ENCODE data around the gene MYADM. TPM values are rescaled to one million over a fixed set of nuclear protein-coding genes. Genes with fewer than 3 reads are reported as not detected.

The MYADM gene
- total RNA-seq, 3 donors from 2014 or later = 30.2 to 54.6 (median 41.9) TPM

DNA sequence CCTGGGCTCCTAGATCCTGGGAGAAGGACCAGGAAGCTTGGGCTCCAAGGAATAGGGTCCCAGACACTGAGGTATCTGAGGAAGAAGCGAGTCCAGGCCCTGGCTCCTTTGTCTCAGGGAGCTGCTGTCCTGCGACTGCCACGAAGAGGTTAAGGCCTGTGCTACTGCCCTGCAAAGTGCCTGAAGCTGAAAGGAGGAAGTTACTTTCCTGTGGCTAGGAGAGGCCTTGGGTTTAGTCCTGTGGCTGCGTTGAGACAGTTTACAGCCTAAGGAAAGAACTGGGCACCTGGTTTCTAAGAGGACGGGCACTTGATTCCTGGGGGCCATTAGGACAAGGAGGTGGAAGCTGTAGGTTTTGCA is 2.8 kb downstream of the MYADM start:
- intact Hi-C loops (cut with DNase I; ENCODE audit: low total_unique reads) = loop anchor here (10.0 kb wide), 1 partner anchor 244 kb away; the partner anchor contains the start of genes PRPF31 and TFPT
- peaks cover 11% of the 10 kb centered on the region for H3K36me3 ChIP-seq
- peak overlapping the region; percentile 95 to 100 for H3K27ac ChIP-seq
- DNase-seq (ENCODE audit: low spot score in 2 of 2) = no peak
- H3K4me1 ChIP-seq = peaks cover 0 to 9% of the 10 kb centered on the region in 2 donors
- no peaks in the 10 kb centered on the region for H3K27me3 ChIP-seq
- H3K4me3 ChIP-seq = peak overlapping the region; percentile 25 to 93 (median 93)
- no peaks in the 10 kb centered on the region for H3K9me3 ChIP-seq
- TF ChIP-seq POLR2AphosphoS5 (IDR thresholded peaks at IDR 0.05) (no peak), POLR2A (IDR thresholded peaks at IDR 0.05) (no peak)
- TF ChIP-seq, protein P1, sequence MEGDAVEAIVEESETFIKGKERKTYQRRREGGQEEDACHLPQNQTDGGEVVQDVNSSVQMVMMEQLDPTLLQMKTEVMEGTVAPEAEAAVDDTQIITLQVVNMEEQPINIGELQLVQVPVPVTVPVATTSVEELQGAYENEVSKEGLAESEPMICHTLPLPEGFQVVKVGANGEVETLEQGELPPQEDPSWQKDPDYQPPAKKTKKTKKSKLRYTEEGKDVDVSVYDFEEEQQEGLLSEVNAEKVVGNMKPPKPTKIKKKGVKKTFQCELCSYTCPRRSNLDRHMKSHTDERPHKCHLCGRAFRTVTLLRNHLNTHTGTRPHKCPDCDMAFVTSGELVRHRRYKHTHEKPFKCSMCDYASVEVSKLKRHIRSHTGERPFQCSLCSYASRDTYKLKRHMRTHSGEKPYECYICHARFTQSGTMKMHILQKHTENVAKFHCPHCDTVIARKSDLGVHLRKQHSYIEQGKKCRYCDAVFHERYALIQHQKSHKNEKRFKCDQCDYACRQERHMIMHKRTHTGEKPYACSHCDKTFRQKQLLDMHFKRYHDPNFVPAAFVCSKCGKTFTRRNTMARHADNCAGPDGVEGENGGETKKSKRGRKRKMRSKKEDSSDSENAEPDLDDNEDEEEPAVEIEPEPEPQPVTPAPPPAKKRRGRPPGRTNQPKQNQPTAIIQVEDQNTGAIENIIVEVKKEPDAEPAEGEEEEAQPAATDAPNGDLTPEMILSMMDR (IDR thresholded peaks at IDR 0.05) = no peak

DNA sequence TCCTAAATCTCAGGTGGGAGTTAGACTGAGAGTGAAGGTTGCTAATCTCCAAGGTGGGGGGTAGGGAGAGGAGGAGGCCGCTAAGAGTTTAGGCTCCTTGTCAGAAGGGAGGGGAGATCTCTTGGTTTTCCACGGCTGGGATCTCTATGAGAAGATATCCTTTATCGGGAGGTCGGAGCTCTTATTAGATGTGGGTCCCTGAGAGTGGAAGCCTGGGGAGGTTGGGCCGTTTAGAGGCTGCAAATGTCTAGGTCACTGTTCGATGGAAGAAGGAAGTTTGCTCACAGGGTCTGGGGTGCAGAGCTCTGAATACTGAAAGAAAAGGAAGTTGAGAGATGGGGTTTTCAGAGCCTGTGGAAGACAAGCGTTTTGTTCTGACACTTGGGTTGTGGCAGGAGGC is 3.8 kb downstream of the MYADM start:
- intact Hi-C loops (cut with DNase I; ENCODE audit: low total_unique reads) = loop anchor here (10.0 kb wide), 1 partner anchor 243 kb away; the partner anchor contains the start of genes PRPF31 and TFPT
- TF ChIP-seq POLR2AphosphoS5 (IDR thresholded peaks at IDR 0.05) (no peak), POLR2A (IDR thresholded peaks at IDR 0.05) (no peak)
- TF ChIP-seq, protein P1 (IDR thresholded peaks at IDR 0.05) = no peak
- Histone ChIP-seq H3K36me3 (peaks cover 11% of the 10 kb centered on the region), H3K4me3 (no peak overlapping the region), H3K27me3 (no peaks in the 10 kb centered on the region), H3K4me1 (peaks cover 0 to 5% of the 10 kb centered on the region in 2 donors), H3K27ac (peak overlapping the region in 1 of 2 donors; percentile 95), H3K9me3 (no peaks in the 10 kb centered on the region)
- DNase-seq (ENCODE audit: low spot score in 2 of 2) = no peak

DNA sequence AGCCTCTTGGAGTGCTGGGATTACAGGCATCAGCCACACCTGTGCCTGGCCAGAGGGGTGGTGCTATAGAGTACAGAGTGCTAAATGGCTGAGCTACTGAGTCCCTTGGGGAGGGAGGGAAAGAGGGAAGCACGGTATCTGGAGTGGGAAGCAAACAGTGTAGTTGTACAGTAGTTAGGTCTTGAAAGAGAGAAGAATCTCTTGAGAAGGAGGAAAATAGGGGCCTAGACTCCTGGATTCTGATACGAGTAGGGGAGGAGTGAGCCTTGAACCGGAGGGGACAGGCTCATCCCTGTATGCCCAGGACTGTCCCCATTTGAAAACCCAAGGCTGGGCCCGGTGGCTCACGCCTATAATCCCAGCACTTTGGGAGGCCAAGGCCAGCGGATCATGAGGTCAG is 5.1 kb downstream of the MYADM start:
- Histone ChIP-seq H3K27me3 (no peaks in the 10 kb centered on the region), H3K4me3 (no peak overlapping the region), H3K27ac (no peak overlapping the region), H3K36me3 (peaks cover 11% of the 10 kb centered on the region), H3K4me1 (no peaks in the 10 kb centered on the region), H3K9me3 (no peaks in the 10 kb centered on the region)
- DNase-seq (ENCODE audit: low spot score in 2 of 2) = no peak
- intact Hi-C loops (cut with DNase I; ENCODE audit: low total_unique reads) = loop anchor here (10.0 kb wide), 1 partner anchor 242 kb away; the partner anchor contains the start of genes PRPF31 and TFPT
- TF ChIP-seq, protein P1 (IDR thresholded peaks at IDR 0.05) = no peak
- TF ChIP-seq POLR2AphosphoS5 (IDR thresholded peaks at IDR 0.05) = no peak
- no peak for TF ChIP-seq POLR2A (IDR thresholded peaks at IDR 0.05)

DNA sequence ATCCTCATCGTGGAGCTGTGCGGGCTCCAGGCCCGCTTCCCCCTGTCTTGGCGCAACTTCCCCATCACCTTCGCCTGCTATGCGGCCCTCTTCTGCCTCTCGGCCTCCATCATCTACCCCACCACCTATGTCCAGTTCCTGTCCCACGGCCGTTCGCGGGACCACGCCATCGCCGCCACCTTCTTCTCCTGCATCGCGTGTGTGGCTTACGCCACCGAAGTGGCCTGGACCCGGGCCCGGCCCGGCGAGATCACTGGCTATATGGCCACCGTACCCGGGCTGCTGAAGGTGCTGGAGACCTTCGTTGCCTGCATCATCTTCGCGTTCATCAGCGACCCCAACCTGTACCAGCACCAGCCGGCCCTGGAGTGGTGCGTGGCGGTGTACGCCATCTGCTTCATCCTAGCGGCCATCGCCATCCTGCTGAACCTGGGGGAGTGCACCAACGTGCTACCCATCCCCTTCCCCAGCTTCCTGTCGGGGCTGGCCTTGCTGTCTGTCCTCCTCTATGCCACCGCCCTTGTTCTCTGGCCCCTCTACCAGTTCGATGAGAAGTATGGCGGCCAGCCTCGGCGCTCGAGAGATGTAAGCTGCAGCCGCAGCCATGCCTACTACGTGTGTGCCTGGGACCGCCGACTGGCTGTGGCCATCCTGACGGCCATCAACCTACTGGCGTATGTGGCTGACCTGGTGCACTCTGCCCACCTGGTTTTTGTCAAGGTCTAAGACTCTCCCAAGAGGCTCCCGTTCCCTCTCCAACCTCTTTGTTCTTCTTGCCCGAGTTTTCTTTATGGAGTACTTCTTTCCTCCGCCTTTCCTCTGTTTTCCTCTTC is 6.3 kb downstream of the MYADM start:
- DNase-seq (ENCODE audit: low spot score in 2 of 2) = no peak
- intact Hi-C loops (cut with DNase I; ENCODE audit: low total_unique reads) = loop anchor here (10.0 kb wide), 1 partner anchor 241 kb away; the partner anchor contains the start of genes PRPF31 and TFPT
- Histone ChIP-seq H3K4me3 (no peak overlapping the region), H3K27me3 (no peaks in the 10 kb centered on the region), H3K9me3 (no peaks in the 10 kb centered on the region), H3K27ac (no peak overlapping the region), H3K4me1 (no peaks in the 10 kb centered on the region), H3K36me3 (peaks cover 11% of the 10 kb centered on the region)
- no peak for TF ChIP-seq POLR2AphosphoS5 (IDR thresholded peaks at IDR 0.05)
- no peak for TF ChIP-seq POLR2A (IDR thresholded peaks at IDR 0.05)
- TF ChIP-seq, protein P1 (IDR thresholded peaks at IDR 0.05) = no peak

DNA sequence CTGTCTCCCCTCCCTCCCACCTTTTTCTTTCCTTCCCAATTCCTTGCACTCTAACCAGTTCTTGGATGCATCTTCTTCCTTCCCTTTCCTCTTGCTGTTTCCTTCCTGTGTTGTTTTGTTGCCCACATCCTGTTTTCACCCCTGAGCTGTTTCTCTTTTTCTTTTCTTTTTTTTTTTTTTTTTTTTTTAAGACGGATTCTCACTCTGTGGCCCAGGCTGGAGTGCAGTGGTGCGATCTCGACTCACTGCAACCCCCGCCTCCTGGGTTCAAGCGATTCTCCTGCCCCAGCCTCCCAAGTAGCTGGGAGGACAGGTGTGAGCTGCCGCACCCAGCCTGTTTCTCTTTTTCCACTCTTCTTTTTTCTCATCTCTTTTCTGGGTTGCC is 6.9 kb downstream of the MYADM start:
- Histone ChIP-seq H3K4me3 (no peak overlapping the region), H3K4me1 (no peaks in the 10 kb centered on the region), H3K27me3 (no peaks in the 10 kb centered on the region), H3K36me3 (peaks cover 11% of the 10 kb centered on the region), H3K27ac (no peak overlapping the region), H3K9me3 (no peaks in the 10 kb centered on the region)
- TF ChIP-seq POLR2AphosphoS5 (IDR thresholded peaks at IDR 0.05) = no peak
- no peak for DNase-seq (ENCODE audit: low spot score in 2 of 2)
- intact Hi-C loops (cut with DNase I; ENCODE audit: low total_unique reads) = loop anchor here (10.0 kb wide), 1 partner anchor 240 kb away; the partner anchor contains the start of genes PRPF31 and TFPT

Measured in breast epithelium (tissue), 4 donors.